ENCODE results near the gene LMNA. TPM values are rescaled to one million over a fixed set of nuclear protein-coding genes. Genes with fewer than 3 reads are reported as not detected.
"Not testable (repeated sequence)": the region's sequence is repeated elsewhere in the genome, so short reads cannot be mapped to it uniquely, and the experiment has no call there.

Gene LMNA
- total RNA-seq, 1 donor, result 110 TPM

DNA sequence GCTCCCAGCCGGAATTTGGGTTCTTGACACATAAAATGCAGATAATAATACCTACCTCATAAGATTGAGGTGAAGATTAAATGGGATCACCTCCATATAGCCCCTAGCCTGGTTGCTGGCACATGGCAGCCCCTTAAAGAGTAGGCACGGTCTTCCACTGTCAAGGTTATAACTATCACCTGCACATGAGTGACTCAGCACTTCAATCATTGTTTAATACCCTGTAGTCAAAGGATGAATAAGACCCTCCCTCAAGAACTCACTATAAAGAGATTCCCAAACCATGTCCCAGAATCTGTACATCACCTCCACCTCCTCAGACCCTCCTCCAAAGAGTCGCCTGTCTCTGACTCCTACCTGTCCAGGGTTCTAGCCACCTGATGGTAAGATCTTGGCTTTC, 6.5 kb upstream of the LMNA start:
- H3K4me3 ChIP-seq (ENCODE audit: low read length), result no peak overlapping the region
- H3K27me3 ChIP-seq (ENCODE audit: insufficient read depth, low read length), result peaks cover 29% of the 10 kb centered on the region
- no peaks in the 10 kb centered on the region for H3K9me3 ChIP-seq (ENCODE audit: low read depth, low read length)

DNA sequence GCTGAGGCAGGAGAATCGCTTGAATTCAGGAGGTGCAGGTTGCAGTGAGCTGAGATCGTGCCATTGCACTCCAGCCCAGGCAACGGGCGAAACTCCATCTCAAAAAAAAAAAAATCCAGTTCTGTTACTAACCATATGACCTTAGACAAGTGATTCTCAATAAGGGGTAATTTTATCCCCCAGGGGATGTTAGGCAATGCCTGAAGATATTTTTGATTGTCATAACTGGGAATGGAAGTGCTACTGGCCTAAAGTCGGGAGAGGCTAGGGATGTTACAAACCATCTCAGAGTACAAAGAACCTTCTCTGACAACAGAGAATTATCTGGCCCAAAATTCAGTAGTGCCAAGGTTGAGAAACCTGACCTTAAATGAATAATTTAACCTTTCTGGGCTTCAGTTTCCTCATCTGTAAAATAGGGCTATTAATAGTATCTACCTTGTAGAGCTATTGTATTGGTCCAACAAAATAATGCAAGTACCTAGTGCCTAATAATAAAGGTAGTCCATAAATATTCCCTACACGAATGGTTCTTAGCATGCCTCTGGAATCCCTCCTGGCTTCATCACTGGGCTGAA, 5.8 kb upstream of the LMNA start:
- Histone ChIP-seq H3K27me3 (ENCODE audit: insufficient read depth, low read length) (peaks cover 36% of the 10 kb centered on the region), H3K9me3 (ENCODE audit: low read depth, low read length) (no peaks in the 10 kb centered on the region), H3K4me1 (ENCODE audit: insufficient read depth, low read length) (peaks cover 33% of the 10 kb centered on the region), H3K4me3 (ENCODE audit: low read length) (no peak overlapping the region)

More for the DNA sequence above, 6.5 kb upstream of the LMNA start:
- H3K4me1 ChIP-seq (ENCODE audit: insufficient read depth, low read length), result peaks cover 37% of the 10 kb centered on the region

DNA sequence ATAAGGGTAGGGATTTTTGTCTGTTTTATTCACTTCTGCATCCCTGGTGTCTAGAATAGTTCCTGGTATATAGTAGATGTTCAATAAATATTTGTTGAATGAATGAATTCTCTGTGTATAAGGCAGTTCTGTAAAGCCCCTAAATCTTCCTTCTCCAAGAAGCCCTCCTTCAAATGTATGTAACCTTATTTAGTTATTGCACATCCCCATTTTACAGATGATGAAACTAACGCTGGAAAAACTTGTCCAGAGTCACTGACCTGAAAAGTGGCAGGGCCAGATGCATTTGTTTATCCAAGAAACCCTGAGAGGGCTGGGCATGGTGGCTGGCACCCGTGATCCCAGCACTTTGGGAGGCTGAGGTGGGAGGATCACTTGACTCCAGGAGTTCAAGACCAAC, 4.3 kb upstream of the LMNA start:
- H3K27me3 ChIP-seq (ENCODE audit: insufficient read depth, low read length), result peaks cover 47% of the 10 kb centered on the region
- H3K9me3 ChIP-seq (ENCODE audit: low read depth, low read length), result no peaks in the 10 kb centered on the region
- H3K4me1 ChIP-seq (ENCODE audit: insufficient read depth, low read length), result peaks cover 31% of the 10 kb centered on the region
- H3K4me3 ChIP-seq (ENCODE audit: low read length), result no peak overlapping the region

DNA sequence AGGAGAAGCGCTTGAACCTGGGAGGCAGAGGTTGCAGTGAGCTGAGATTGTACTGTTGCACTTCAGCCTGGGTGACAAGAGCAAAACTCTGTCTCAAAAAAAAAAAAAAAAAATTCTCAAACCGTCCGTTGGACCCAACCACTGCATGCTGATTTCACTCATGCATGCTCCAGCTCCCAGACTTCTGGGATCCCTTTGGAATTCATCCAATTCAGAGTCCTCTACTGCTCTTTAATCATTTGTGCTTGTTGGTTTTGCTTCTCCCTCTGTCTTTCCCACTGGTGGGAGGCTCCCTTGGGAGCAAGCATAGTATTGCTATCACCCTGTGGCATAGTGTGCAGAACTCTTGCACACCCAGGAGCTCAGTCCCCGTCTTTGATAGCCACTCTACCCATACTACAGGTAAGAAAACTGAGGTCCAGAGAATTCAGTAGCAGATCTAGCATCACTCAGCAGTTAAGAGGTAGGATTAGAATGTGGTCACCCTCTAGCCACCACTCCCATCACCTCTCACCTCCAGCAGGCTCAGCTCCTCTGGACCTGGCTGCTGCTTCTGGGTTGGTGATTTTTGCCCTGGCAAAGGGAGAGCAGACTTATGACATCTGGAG, 3.1 kb upstream of the LMNA start:
- Histone ChIP-seq H3K9me3 (ENCODE audit: low read depth, low read length) (no peaks in the 10 kb centered on the region), H3K4me3 (ENCODE audit: low read length) (no peak overlapping the region), H3K4me1 (ENCODE audit: insufficient read depth, low read length) (peaks cover 29% of the 10 kb centered on the region), H3K27me3 (ENCODE audit: insufficient read depth, low read length) (peaks cover 56% of the 10 kb centered on the region)

- no peaks in the 10 kb centered on the region for H3K9me3 ChIP-seq (ENCODE audit: low read depth, low read length)
- H3K27me3 ChIP-seq (ENCODE audit: insufficient read depth, low read length), result peaks cover 53% of the 10 kb centered on the region
- peaks cover 24% of the 10 kb centered on the region for H3K4me1 ChIP-seq (ENCODE audit: insufficient read depth, low read length)
- no peak overlapping the region for H3K4me3 ChIP-seq (ENCODE audit: low read length)
These were observed 2.0 kb upstream of the LMNA start for GRCh38 chr1:156112276-156113137.

- Histone ChIP-seq H3K4me3 (ENCODE audit: low read length) (no peak overlapping the region), H3K4me1 (ENCODE audit: insufficient read depth, low read length) (peaks cover 24% of the 10 kb centered on the region), H3K27me3 (ENCODE audit: insufficient read depth, low read length) (peaks cover 55% of the 10 kb centered on the region), H3K9me3 (ENCODE audit: low read depth, low read length) (no peaks in the 10 kb centered on the region)
These were observed 1.1 kb upstream of the LMNA start for GRCh38 chr1:156113282-156113950.

- Histone ChIP-seq H3K4me3 (ENCODE audit: low read length) (peak overlapping the region; percentile 59), H3K27me3 (ENCODE audit: insufficient read depth, low read length) (peaks cover 55% of the 10 kb centered on the region), H3K4me1 (ENCODE audit: insufficient read depth, low read length) (peaks cover 32% of the 10 kb centered on the region), H3K9me3 (ENCODE audit: low read depth, low read length) (no peaks in the 10 kb centered on the region)
These were observed 505 bp downstream of the LMNA start for GRCh38 chr1:156114919-156115513.

DNA sequence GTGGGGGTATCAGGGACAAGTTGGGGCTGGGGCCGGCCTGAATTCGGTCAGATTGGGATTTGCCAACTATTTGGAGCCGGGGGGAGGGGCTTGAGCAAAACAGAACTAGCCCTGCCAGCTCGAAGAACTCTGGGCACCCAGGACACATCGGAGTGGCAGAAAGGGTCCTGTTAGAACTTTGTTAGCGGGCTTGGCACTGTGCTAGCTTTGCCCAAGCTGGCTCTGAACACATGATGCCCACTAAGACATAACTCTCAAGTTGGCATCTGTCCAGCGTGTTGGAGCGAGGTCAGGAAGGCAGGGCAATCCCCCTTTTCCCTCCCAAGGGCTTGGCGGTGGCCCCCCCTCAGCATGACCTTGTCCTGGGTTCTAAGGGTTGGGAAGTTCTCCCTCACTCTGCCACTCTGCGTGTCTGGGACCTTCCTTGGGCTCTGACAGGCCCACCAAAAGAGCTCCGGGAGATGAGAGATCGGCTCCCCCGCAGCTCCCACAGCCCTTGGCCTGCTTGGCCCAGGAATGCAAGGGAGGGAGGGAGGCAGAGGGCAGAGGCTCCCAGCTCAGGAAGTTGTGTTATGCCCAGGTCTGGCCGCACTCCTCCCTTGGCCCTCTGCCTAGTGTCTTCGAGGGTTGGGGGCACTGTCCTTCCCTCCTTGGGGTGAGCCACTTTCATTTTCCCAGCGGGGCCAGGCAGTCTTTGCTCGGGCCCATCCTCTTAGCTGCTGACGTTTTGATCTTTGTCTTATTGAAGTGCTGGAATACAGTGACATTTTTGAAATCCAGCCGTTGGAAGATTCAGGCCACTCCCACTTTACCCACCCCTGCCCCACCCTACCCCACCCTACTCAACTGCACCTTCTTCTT, 1.2 kb downstream of the LMNA start:
- Histone ChIP-seq H3K9me3 (ENCODE audit: low read depth, low read length) (no peaks in the 10 kb centered on the region), H3K27me3 (ENCODE audit: insufficient read depth, low read length) (peaks cover 55% of the 10 kb centered on the region), H3K4me3 (ENCODE audit: low read length) (peak overlapping the region; percentile 59), H3K4me1 (ENCODE audit: insufficient read depth, low read length) (peaks cover 40% of the 10 kb centered on the region)

GRCh38 chr1:156116731-156117130, 2.2 kb downstream of the LMNA start:
- not testable (repeated sequence) for H3K4me3 ChIP-seq (ENCODE audit: low read length); H3K9me3 ChIP-seq (ENCODE audit: low read depth, low read length)
- Histone ChIP-seq H3K4me1 (ENCODE audit: insufficient read depth, low read length) (peaks cover 42% of the 10 kb centered on the region), H3K27me3 (ENCODE audit: insufficient read depth, low read length) (peaks cover 52% of the 10 kb centered on the region)

DNA sequence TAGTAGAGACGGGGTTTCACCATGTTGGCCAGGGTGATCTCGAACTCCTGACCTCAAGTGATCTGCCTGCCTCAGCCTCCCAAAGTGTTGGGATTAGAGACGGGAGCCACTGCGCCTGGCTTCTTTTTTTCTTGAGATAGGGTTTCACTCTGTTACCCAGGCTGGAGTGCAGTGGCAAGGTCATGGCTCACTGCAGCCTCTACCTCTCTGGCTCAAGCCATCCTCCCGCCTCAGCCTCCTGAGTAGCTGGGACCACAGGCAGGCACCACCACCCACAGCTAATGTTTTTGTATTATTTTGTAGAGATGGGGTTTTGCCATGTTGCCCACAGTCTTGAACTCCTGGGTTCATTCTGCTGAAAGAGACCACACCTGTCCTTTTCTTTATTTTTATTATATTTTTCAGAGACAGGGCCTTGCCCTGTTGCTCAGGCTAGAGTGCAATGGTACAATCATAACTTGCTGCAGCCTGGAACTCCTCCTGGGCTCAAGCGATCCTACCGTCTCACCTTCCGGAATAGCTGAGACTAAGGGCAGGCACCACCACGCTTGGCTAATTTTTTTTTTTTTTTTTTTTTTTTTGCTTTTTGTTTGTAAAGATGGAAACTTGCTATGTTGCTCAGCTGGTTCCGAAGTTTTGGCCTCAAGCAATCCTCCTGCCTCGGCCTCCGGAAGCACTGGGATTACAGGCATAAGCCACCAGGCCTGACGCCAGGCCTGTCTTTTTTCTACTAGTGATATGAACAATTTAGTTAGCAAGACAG, 3.1 kb downstream of the LMNA start:
- H3K27me3 ChIP-seq (ENCODE audit: insufficient read depth, low read length), result peaks cover 51% of the 10 kb centered on the region
- H3K9me3 ChIP-seq (ENCODE audit: low read depth, low read length), result no peaks in the 10 kb centered on the region
- peaks cover 44% of the 10 kb centered on the region for H3K4me1 ChIP-seq (ENCODE audit: insufficient read depth, low read length)
- no peak overlapping the region for H3K4me3 ChIP-seq (ENCODE audit: low read length)

GRCh38 chr1:156118177-156118868, 3.8 kb downstream of the LMNA start:
- peaks cover 50% of the 10 kb centered on the region for H3K27me3 ChIP-seq (ENCODE audit: insufficient read depth, low read length)

DNA sequence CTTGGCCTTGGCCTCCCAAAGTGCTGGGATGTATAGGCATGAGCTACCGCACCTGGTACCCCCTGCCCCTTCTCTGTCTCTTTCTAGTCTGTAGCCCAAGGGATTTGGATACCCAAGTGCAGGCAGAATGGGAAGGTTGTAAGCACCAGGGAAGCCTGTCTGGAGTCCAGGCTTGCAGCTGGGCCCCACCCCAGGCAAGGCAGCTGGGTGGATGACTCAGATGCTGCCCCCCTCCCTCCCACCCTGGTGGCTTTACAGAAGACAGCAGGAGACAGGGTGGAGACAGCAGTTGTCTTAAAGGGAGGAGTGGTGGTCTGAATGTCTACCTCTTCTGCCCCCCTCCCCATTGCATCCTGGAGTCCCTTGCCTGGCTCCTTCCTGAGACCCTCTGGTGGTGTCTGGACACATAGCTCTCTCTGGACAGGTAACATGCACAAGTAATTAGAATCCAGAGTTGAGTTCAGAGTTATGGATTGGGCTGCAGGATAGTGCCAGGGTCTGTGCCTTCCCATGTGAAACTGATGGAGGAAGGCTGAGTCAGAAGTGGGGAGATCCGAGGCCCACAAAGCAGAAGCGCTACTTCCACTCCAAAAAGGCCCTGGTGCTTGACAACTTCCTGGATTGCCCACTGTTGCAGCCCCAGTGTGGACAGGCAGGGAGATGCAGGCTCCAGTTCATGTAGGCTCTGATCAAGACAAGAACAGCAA, 5.1 kb downstream of the LMNA start:
- Histone ChIP-seq H3K9me3 (ENCODE audit: low read depth, low read length) (no peaks in the 10 kb centered on the region), H3K4me3 (ENCODE audit: low read length) (no peak overlapping the region), H3K27me3 (ENCODE audit: insufficient read depth, low read length) (peaks cover 40% of the 10 kb centered on the region), H3K4me1 (ENCODE audit: insufficient read depth, low read length) (peaks cover 55% of the 10 kb centered on the region)

More at GRCh38 chr1:156118177-156118868, 3.8 kb downstream of the LMNA start:
- peaks cover 51% of the 10 kb centered on the region for H3K4me1 ChIP-seq (ENCODE audit: insufficient read depth, low read length)
- no peak overlapping the region for H3K4me3 ChIP-seq (ENCODE audit: low read length)
- H3K9me3 ChIP-seq (ENCODE audit: low read depth, low read length), result no peaks in the 10 kb centered on the region
